ENCODE results near the gene TLCD3B. TPM values are rescaled to one million over a fixed set of nuclear protein-coding genes. Genes with fewer than 3 reads are reported as not detected.

TLCD3B gene
- polyA plus RNA-seq, 1 experiment: not detected

GRCh38 chr16:30040221-30040620, 9.2 kb upstream of the TLCD3B start:
- ChIA-PET POLR2A (no interaction called here), CTCF (interaction anchor here (0.6 to 5.2 kb wide), 2 partner anchors 8 to 341 kb away, joined by 3 to 26 read pairs; partner anchors contain the start of gene TLCD3B)
- Histone ChIP-seq H3K9me3 (ENCODE audit: control insufficient read depth, insufficient read depth, low read length) (no peaks in the 10 kb centered on the region), H3K27me3 (ENCODE audit: control insufficient read depth, insufficient read depth, low read length) (peaks cover 5% of the 10 kb centered on the region), H3K4me3 (ENCODE audit: low read depth, low read length) (no peak overlapping the region), H3K27ac (ENCODE audit: low read depth, low read length) (no peak overlapping the region)
- no peak for TF ChIP-seq CTCF (IDR thresholded peaks at IDR 0.05; ENCODE audit: low read depth, low read length)
- DNase-seq (ENCODE audit: low read depth, low spot score): no peak

- ChIA-PET POLR2A (no interaction called here), CTCF (interaction anchor here (0.5 to 2.6 kb wide), 2 partner anchors 9 to 12 kb away, joined by 9 to 26 read pairs; no protein-coding TSS in a partner anchor)
Observed at GRCh38 chr16:30033270-30033669, 2.2 kb upstream of the TLCD3B start.

GRCh38 chr16:30032083-30032819, 1.2 kb upstream of the TLCD3B start:
- peaks cover 49% of the 10 kb centered on the region for H3K27me3 ChIP-seq (ENCODE audit: control insufficient read depth, insufficient read depth, low read length)
- peak; percentile 84 for TF ChIP-seq CTCF (IDR thresholded peaks at IDR 0.05; ENCODE audit: low read depth, low read length)
- CTCF ChIA-PET: interaction anchor here (0.6 to 2.6 kb wide), 16 partner anchors 9 to 562 kb away, joined by 3 to 26 read pairs (median 4); partner anchors contain the start of genes C16orf92 and SEZ6L2
- no peaks in the 10 kb centered on the region; the same call in 1 of the 2 replicates for H3K9me3 ChIP-seq (ENCODE audit: control insufficient read depth, insufficient read depth, low read length)
- DNase-seq (ENCODE audit: low read depth, low spot score): no peak
- H3K27ac ChIP-seq (ENCODE audit: low read depth, low read length): no peak overlapping the region
- no peak overlapping the region for H3K4me3 ChIP-seq (ENCODE audit: low read depth, low read length)
- POLR2A ChIA-PET: interaction anchor here (0.7 kb wide), 2 partner anchors 21 to 714 kb away, joined by 3 to 8 read pairs; a partner anchor contains a TSS

More at GRCh38 chr16:30033270-30033669, 2.2 kb upstream of the TLCD3B start:
- TF ChIP-seq CTCF (IDR thresholded peaks at IDR 0.05; ENCODE audit: low read depth, low read length): no peak
- H3K27ac ChIP-seq (ENCODE audit: low read depth, low read length): no peak overlapping the region
- no peaks in the 10 kb centered on the region; the same call in 1 of the 2 replicates for H3K9me3 ChIP-seq (ENCODE audit: control insufficient read depth, insufficient read depth, low read length)
- H3K27me3 ChIP-seq (ENCODE audit: control insufficient read depth, insufficient read depth, low read length): peaks cover 44% of the 10 kb centered on the region
- H3K4me3 ChIP-seq (ENCODE audit: low read depth, low read length): no peak overlapping the region
- DNase-seq (ENCODE audit: low read depth, low spot score): no peak

- Histone ChIP-seq H3K27me3 (ENCODE audit: control insufficient read depth, insufficient read depth, low read length) (peaks cover 56% of the 10 kb centered on the region), H3K27ac (ENCODE audit: low read depth, low read length) (no peak overlapping the region), H3K4me3 (ENCODE audit: low read depth, low read length) (peak overlapping the region; percentile 17; the same call in 1 of the 2 replicates), H3K9me3 (ENCODE audit: control insufficient read depth, insufficient read depth, low read length) (no peaks in the 10 kb centered on the region; the same call in 1 of the 2 replicates)
- no peak for DNase-seq (ENCODE audit: low read depth, low spot score)
- ChIA-PET CTCF (interaction anchor here (0.6 to 2.6 kb wide), 12 partner anchors 11 to 381 kb away, joined by 3 to 26 read pairs (median 4); partner anchors contain the start of gene SEZ6L2), POLR2A (interaction anchor here (0.7 kb wide), 1 partner anchor 21 kb away, joined by 3 read pairs; a partner anchor contains a TSS)
- no peak for TF ChIP-seq CTCF (IDR thresholded peaks at IDR 0.05; ENCODE audit: low read depth, low read length)
Observed at GRCh38 chr16:30031477-30031918, 427 bp upstream of the TLCD3B start.
